Measurements from ENCODE around the gene DCAF6.
"Not testable (repeated sequence)": the region's sequence is repeated elsewhere in the genome, so short reads cannot be mapped to it uniquely, and the experiment has no call there.

The DCAF6 gene

GRCh38 chr1:167924543-167925231 lies 11.8 kb upstream of the DCAF6 start:
- no peak for DNase-seq (ENCODE audit: low spot score)

DNA sequence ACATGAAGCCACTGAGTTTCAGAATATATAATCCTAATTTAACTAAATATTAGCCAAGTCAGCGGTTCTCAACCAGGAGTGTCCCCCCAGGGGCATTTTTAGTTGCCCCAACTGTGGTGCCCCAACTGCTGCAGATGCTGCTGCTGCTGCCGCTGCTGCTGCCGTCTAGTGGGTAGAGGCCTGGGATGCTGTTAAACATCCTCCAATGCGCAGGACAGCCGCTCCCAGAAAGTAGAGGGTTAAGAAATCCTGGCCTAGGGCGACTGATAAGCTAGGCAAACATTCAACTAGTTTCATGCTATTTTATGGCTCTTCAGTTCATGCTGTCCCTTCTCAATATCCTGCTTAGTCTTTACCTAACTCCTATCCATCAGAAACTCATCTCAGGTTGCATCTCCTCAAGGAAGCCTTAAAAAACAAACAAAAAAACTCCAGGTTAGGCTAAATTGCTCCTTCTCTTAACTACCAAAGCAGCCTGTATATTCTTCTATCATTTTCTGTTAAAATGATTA lies 9.9 kb upstream of the DCAF6 start:
- DNase-seq (ENCODE audit: low spot score) = no peak

GRCh38 chr1:167927046-167927754 lies 9.3 kb upstream of the DCAF6 start:
- DNase-seq (ENCODE audit: low spot score) = no peak

- no peak for DNase-seq (ENCODE audit: low spot score)
Observed at GRCh38 chr1:167928457-167928852, 8.0 kb upstream of the DCAF6 start.

- DNase-seq (ENCODE audit: low spot score) = not testable (repeated sequence)
Observed at GRCh38 chr1:167928919-167929318, 7.6 kb upstream of the DCAF6 start.

DNA sequence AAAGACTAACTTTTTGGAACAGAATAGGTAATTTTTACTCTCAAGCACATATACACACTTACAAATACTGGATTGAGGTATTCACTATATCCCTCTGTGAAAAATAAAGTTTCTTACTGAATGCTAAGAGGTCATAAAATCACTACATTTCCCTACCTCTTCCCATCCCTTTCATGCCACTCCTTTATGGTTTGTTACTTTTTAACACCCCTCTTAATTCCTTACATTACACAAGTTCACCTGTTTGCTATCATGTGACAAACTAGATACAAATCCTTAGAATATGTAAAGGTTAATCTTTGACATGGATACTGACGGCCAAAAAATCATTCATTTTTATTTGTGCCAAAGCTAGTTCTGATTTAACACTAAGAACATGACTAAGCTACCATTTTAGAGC lies 6.8 kb upstream of the DCAF6 start:
- DNase-seq (ENCODE audit: low spot score) = no peak

DNA sequence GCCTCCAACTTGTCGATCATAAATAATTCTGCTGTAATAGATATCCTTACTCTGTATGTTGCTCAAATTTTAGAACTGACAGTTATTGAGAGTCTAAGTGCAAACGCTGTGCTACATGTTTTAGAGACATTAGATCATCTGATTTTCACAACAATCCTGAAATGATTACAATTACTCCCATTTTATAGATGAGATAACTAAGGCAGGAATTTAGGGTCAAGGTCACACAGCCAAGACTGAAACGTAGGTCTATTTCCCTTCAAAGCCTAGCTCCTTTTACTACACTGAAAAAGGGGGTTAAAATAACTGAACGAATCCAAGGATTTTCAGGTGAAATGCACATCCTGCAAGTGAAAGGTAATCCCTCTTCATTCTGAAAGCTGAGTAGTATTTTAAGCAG lies 2.7 kb upstream of the DCAF6 start:
- no peak for DNase-seq (ENCODE audit: low spot score)

- peak; percentile 65 for DNase-seq (ENCODE audit: low spot score)
Observed at GRCh38 chr1:167934426-167935215, 1.9 kb upstream of the DCAF6 start.

DNA sequence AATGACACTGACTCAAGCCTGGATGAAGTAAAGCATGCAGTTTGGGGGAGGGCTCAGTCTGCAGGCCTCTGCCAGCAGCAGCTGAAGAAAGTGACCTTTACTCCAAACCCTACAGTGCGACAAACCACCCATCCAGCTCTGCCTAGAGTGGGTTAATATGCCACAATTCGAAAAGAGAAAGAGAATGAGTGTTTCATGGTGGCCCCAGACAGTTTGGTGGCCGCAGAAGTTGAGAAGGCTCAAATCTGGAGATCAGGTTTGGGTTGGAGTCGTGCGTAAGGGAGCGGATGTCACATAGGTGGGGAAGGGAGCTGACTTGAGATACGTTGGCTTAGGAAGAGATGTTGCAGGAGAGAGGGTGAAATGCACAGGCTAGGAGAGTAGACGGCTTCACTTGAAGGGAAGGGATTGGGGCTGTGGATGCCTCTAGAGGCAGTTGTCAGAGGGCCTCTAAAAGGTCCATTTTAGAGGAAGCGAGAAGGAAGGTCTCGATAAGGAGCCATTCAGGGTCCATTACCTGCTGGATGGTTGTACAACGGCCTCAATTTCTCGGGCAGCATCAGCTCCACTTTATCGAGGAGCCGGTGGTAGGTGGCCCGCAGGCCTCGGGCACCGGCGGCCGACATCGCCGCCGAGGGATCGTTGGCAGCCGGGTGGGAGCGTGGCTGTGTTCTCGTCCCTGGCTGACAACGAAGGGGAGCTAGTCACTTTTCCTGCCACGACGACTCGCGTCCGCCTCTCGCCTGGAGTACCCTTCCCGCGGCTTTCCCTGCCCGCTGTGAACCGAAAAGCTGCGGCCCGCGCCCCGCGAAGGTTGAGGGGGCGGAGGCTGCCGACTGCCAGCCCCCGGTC lies 1.0 kb upstream of the DCAF6 start:
- peak; percentile 72 for DNase-seq (ENCODE audit: low spot score)

DNA sequence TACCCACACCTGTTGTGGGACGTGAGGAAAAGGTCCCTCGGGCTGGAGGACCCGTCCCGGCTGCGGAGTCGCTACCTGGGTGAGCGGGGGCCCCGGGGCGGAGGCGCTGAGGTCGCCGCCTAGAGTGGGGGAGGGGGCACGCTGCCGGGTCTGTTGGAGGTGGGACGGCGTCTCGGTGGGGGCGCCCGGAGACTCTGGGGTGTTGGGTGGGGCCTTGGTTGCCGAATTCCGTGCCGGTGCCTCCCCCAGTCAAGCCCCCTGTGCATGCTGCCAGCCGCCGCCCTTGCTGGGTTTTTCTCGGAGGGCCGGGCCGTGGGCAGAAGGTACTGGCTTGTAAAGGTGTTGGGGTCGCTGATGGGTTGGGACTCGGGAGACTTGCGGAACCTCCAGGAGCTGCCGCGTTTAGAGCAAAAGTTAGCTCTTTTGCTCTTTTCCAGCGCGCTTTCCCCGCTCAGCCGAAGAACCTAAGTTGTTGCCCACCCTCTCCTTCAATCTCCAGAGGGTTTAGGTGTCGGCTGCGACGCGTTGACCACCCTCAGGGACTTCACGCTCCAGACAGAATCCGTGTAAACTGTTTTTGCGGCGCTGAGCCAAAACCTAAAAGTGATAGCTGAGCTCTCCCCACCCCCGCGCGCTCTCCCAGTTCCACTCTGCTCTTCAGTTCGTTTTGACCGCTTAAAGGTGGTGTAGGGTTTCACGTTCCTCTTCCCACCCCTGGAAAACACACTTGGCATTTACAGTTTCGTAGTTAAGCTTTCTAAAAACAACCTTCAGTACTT lies 636 bp downstream of the DCAF6 start, which contains the start of gene MPC2:
MPC2 (minus strand) TSS at position 143 of the 779 bp plus-strand sequence. CDS start 1,231 bp downstream, outside the sequence.
- peak; percentile 87 for DNase-seq (ENCODE audit: low spot score)

DNA sequence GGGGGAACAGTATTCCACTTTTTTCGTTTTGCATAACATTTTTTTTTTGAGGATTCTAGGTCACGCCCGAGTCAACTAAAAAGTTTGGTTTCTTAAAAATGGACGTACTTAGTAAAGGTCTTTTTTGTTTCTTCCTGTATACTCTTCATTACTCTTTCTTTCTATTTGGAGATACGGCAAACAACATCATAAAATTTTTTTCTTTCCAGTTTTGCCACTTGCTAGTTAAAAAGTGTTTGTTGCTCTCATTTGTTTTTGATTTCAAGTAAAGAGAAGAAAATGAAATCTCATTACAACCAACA lies 1.2 kb downstream of the DCAF6 start:
- no peak for DNase-seq (ENCODE audit: low spot score)

GRCh38 chr1:167938080-167938636 lies 1.7 kb downstream of the DCAF6 start:
- DNase-seq (ENCODE audit: low spot score) = peak; percentile 52

- no peak for DNase-seq (ENCODE audit: low spot score)
Observed at GRCh38 chr1:167940264-167940663, 3.8 kb downstream of the DCAF6 start.

- DNase-seq (ENCODE audit: low spot score) = no peak
Observed at GRCh38 chr1:167943541-167943940, 7.1 kb downstream of the DCAF6 start.

GRCh38 chr1:167947733-167948132 lies 11.2 kb downstream of the DCAF6 start:
- no peak for DNase-seq (ENCODE audit: low spot score)

- DNase-seq (ENCODE audit: low spot score) = no peak
Observed at GRCh38 chr1:167949785-167950184, 13.3 kb downstream of the DCAF6 start.

- DNase-seq (ENCODE audit: low spot score) = no peak
Observed at GRCh38 chr1:167950569-167950968, 14.1 kb downstream of the DCAF6 start.

- no peak for DNase-seq (ENCODE audit: low spot score)
Observed at GRCh38 chr1:167955915-167956314, 19.4 kb downstream of the DCAF6 start.

DNA sequence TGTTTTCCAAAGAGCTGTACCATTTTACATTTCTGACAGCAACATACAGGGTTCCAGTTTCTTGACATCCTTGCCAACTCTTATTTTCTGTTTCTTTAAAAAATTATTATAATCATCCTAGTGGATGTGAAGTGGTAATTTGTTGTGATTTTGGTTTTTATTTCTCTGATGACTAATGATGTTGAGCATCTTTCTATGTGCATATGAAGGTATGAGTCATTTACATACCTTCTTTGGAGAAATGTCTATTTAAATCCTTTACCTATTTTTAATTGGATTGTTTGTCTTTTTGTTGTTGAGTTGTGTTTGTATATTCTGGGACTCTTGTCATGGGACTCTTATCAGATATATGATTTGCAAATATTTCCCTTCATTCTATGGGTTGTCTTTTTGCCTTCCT lies 21.2 kb downstream of the DCAF6 start:
- no peak for DNase-seq (ENCODE audit: low spot score)

DNA sequence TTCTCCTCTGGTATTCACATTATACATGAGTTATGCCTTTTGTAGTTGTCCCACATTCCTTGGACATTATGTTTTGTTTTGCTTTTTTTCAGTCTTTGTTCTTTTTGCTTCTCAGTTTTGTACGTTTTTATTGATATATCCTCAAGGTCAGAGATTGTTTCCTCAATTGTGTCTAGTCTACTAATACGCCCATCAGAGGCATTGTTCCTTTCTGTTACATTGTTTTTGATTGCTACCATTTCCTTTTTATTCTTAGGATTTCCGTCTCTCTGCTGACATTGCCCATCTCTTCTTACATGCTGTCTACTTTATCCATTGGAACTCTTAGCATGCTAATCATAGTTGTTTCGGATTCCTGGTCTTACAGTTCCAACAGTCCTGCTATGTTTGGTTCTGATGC lies 28.2 kb downstream of the DCAF6 start:
- DNase-seq (ENCODE audit: low spot score) = no peak

- no peak for DNase-seq (ENCODE audit: low spot score)
Observed at GRCh38 chr1:167966050-167966449, 29.6 kb downstream of the DCAF6 start.

Measured in hematopoietic multipotent progenitor cell treated with erythropoietin and hydrocortisone succinate and interleukin-3 and kit ligand, for 17 days (in vitro differentiated cells).